Fibroblast of skin of left quadriceps (primary cell): ENCODE results near the gene XDH.

Experiments used
- DNase-seq, 2 experiments: peaks; one replicate each; pipeline ENCODE4 v3.0.0-alpha.2; 2013; ENCODE audit warnings: low read depth in 2 of 2

The XDH gene

DNA sequence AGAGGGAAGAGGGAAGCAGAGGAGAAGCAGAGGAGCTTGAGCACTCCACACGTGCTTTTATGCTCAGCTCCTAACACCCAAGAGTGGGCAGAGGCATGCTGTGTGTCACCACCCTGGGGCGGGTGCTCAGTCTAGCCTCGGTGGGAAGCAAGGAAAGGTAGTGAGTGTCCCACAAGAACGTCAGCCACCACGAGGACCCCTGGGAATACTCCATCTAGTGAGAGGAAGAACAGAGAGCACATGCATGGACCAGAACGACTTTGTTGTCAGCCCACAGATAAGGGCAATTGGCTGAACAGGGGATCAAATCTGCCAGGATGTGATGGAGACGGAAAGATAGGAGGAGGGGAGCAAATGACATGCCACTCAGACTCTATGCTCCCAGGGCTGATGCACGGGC is 83.4 kb downstream of the XDH start:
- no peak for DNase-seq

DNA sequence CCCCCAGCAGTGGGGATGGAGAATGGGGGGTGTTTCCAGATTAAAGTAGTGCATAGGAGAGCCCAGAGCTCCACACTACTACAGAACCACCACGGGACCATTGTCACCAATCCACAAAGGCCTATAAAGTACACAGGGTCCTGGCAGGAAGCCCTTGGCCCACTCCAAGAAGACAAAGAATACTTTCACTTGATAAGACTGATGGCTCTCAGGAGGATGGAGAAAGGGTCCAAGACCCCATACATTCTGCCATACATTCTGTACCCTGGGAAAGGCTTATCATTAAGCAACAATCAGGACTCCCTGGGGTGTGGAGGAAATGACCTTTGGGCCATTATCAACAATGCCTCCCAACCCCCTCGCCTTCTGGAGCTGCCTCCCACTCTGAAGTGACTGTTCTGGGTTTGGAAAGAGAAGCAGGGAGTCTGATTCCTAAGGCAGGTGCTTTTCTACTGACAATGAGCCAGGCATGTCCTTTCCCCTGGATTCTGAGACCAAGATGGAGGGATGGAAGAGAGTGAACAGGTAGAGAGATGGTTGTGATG is 85.4 kb downstream of the XDH start:
- DNase-seq, result no peak

DNA sequence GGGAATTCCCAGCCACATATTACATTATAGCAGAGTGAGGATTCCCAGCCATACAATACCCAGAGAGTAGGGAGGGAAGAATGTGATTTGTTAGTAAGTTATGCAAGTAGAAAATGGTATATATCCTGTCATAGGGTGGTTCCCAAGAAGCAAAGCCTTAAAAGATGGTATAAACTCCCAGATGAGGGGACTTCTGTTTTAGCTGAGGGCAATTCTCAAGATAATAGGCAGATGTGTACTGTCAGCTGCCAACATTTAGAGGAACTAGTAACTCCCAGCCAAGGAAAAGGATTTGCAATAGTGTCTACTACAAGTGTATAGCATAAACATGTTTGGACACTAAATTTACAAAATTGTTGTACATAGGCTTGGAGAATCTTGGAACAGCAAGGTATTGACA is 86.5 kb downstream of the XDH start:
- DNase-seq, result no peak

DNA sequence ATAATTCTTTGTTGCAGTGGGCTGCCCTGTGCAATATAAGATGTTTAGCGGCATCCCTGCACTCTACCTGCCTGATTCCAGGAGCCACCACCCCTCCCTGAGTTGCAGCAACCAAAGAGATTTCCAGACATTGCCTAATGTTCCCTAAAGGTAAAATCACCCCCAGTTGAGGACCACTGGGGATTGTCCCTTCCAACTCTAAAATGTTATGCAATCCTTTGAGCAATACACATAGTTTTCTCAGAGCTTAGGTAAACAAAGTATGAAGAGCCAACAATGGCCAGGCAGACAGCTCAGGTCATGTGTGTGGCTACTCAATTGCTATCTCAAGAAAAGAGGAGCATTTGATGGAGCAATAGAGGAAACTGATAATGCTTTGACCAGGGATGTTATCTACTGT is 87.0 kb downstream of the XDH start:
- DNase-seq, result no peak

DNA sequence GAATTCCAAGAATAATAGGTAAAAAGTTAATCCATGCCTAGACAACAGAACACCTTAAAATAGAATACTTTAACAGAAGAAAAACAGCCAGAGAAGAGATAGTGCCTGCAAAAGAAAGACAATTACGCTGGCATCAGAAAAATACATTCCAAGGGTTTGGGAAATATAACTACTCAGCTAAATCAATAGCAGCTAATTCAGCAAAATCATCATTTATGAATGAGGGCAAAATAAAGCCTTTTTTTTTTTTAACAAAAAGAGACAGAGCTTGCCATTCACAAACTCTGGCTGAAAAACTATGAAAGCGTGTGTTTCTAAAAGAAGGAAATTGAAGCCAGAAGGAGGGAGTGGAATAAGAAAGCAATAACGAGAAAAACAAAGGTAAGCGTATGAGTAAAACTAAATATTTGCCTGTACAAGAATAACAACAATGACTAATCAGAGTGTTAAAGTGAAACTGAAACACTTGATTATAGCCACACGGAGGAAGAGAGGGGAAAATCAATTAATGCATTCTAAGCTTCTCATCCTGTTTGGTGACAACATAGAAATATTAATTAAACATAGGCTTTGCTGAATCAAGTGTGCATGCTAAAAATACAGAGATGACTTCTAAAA is 90.4 kb downstream of the XDH start:
- no peak for DNase-seq

DNA sequence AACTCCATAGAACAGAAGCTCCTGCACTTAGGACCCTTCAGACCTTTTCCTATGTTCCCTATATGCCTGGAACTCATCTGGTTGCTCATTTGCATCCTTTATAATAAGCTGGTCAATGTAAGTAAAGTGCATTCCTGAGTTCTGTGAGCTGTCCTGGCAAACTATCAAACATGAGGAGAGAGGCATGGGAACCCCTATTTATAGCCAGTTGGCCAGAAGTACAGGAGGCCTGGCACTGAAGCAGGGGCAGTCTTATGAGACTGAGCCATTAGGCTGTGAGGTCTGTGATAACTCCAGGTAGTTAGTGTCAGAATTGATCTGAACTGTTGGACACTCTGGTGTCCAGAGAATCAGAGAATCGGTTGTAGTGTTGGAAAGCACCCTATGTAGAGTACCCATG is 92.2 kb downstream of the XDH start:
- DNase-seq, result peak; percentile 40 to 47

DNA sequence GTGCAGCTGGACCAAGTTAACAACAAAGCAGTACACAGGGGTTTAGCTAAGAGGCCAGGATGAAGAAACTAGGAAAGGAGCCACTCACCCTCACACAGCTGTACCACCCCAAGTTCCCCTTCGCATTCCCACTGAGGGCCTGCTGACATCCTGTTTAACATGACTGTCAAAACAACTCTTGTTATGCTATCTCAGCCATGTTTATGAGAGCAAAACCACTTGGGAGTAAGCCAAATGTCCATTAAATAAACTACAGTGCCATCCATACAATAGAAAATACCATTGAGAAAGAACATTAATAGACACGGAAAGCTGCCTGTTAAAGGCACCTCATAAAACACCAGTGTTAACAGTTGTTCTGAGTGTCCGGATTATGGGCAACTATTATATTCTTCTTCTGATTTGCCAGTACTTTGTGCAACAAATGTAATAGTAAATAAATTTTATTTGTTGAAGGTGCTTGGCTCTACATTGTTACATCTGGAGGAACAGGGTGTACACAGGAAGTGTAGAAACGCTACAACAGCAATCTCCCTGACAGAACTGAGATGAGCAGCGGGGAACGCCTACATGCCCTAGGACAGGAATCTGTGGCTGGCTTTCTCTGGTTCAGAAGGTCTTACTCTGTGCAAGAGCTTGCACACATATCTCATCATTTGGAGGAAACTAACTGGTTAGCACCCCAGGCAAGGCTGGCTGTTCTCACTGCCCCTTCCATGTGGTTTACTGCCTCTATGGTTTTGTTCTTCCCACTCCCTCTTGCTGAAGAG is 95.0 kb downstream of the XDH start:
- no peak for DNase-seq

DNA sequence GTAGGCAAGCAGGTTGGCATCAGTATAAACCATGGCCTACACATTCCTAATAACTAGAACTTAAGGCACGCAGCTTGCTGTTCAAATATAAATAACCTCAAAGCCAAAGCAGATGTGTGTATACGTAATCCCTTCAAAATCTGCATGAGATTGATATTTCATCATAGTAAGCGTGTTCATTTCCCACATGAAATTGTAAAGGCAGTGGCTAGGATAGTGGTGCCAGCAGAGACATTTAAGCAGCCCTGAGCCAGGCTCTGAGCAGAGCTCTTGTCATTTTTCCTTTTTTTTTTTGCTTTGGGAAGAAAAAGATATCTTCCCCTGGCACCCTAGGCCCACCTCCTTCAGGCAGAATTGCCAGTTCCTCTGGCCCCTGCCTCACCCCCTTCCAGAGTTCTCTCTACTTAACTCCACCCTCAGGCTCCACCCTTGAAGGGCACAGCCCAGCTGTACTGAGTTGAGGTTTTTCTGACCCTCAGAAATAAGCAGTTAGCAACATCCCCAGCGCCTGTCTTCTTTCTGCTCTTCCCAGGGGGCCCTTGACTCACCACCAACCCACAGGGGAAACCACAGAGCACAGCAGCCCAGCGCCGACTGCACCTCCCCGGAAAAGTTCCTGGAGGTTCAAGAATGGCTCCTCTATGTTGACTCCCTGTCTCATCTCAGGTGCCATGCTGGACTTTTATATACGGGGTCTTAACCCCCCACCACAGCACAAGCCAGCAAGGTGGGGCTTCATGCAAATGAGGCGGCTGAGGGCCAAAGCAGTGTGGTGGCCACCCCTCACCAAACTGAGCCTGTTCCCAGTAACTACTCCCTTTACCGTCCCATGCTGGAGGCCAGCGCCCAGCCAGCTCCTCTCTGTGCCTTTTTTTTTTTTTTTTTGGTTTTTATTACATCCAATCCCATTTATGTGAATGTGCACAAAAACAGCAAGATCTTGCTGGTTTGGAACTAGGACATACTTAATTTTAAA is 95.9 kb downstream of the XDH start:
- DNase-seq, result peak; percentile 67 to 69

DNA sequence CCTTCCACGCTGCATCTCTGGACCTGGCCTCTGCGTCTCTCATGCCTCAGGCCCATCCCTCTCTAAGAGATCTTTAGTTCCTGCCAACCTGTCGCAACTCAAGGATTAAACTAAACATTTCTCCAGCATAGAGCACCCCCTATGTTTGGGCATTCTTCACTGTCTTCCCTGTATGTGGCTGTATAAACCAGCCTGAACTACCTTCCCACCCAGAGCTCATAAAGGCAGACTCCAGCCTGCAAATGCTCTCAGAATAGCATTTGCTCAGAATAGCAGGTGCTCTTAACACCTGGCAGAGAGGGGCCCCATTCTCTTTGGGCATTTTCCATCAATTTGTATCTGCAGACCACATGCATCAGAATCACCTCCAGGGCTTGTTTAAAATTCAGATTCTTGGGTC is 97.1 kb downstream of the XDH start:
- no peak for DNase-seq

DNA sequence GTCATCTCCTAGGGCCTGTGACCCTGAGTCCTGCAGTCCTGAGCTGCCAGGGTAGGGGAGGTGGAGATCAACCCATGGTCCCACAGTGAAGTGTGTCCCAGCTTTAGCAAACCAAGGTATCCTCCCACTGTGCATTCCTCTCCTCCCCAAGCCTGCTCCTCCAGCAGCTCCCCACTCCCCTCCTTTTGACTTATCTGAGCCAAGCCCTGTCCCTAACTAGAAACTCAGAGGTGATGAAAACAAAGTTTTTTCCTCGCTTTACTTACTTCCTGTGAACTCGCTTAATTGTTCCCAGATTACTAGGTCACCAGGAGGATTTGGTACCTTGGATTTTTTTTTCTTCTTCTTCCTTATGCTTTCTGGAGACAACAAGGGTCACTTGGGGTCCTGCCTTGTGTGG is 99.8 kb downstream of the XDH start:
- DNase-seq, result peak in 1 of 2 experiments; percentile 39

DNA sequence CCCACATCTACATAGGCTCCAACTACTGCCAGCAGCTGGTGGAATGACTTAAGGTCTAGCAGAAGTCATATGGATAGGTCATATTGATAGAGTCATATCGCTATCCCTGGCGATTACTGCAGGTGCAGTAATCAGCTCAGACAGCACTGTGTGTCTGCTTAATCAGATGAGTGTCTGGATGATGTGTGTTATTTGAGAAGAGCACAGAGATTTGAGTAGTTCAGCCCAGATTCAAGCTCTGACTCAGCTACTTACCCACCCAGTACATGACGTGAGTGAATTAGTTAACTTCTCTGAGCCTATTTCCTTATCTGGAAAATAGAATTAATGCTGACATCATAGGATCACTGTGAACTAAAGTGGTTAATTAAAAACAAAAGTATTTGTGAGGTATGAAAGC is 101.6 kb downstream of the XDH start:
- DNase-seq, result peak in 1 of 2 experiments; percentile 36

DNA sequence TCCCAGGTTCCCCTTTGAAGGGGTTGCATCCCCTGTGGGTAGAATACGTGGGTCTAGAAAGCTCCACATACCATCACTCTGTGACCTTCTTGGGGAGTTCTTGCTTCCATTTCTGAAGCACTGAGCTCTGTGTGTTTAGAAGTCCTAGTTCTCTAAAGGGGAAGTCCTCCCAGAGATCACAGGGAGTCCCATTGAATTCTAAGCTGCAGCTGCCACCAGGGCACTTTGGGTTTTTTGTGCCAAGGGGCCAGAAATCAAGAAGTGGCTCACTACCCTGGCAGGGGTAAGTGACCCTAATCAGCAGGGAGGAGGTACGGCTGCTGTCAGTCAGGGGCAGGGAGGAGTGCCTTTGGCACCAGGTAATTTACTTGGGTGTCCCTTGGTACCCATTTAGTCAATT is 109.7 kb downstream of the XDH start:
- DNase-seq, result no peak

DNA sequence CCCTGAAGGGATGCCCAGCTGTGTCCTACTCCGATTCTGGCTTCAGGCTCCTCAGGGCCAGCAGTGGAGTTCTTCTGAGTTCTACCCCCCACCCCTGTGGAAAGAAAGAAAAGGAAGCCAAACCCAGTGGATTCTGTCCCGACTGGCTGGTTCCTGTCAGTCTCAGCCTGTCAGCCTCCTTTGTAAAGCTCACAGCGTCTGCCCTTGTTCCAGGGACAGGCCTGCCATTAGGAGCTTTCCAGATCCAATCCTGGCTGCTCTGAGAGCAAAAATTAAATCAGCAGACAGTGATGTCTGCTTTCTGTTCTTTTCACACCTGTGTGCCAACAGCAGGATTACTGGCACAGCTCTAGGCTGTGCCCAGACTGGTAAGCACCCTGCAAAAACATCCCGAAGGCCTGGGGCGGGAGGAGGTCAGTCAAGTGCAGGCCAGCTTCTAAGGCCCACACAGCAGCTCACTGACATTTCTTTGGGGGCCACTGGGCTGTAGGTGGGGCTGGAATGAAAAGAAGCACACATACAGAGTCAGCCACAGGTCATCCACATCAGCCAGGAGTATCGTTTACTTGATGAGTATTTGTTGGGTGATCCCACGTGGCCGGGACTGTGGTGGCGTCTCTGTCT is 111.5 kb downstream of the XDH start:
- DNase-seq, result no peak

DNA sequence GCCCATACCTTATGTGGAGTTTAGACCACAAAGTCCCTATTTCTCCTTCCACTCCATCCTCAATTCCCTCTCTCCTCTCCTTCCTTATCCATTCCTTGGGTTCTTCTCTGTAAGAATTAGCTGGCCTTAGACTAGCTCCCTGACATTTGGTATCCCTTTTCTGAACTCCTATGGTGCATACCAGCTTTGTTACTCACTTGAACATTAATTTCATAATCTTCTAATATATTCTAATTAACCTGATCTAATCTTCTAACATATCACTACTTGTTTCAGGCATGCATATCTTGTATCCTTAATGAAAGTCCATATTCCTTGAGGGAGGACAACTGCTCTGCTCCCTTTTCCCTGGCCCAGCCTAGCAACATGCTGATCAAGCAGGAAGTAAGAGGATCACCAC is 114.2 kb downstream of the XDH start:
- DNase-seq, result no peak

DNA sequence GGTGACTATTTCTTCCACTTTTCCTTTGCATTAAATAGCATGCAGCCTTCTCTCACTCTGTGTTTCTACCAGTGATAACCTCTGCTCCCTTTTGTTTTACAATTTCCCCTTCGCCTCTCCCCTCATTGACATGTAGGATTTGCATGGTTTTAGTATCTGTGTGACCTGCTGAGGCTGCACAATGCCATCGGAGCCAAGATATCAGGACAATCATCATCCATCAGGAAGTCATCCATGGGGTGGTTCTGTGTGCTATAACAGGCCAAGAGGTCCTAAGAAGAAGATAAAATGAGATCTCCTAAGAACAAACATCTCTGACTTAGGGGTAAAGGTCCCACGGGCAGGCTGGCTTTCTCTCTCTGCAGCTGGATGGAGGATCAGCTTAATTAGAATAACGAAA is 115.0 kb downstream of the XDH start:
- no peak for DNase-seq

DNA sequence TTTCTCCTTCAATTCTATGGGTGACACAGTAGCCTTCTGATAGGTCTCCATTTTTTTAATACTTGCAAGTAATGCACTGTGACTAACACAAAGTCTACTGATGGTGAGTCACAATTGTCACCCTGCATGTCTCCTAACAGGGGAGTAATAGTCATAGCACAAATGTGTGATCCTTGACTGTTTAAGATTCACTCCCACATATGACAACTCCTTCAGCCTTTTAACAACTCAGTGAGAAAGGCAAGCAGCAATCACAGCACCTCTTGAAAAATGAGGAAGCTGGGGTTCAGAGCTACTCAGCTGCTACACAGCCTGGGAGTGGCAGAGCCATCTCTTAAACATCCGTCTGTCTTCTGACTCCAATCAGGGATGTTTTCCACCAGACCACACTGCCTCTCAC is 116.8 kb downstream of the XDH start:
- no peak for DNase-seq

DNA sequence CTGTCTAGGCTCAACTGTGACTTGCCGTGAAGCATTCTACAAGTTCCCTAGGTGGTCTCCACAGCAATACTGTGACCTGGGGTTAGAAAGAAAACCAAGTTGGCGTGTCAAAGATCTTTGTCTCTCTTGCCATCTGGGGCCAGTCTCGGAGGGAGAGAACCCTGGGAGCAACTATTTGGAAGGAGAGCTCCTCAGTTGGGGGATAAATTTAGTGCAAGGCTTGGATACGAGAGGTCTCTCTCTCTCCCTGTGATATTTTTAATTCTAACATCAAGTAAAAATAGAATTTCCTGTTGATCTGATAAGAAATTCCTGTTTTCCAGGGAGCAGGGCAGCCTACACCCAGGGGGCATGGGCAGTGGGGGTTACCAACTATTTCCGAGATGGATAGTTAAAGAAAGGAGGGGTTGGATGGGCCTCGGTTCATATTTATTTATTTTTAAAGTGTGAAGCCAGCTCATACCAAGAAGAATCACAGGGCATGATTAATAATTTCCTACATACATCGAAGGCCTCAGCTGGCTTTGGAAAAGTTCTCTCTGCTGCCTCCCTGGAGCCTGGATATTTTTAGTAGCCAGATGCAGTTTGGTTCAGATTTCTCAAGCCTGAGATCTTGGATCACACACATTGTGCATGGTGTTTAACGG is 117.8 kb downstream of the XDH start:
- DNase-seq, result no peak

DNA sequence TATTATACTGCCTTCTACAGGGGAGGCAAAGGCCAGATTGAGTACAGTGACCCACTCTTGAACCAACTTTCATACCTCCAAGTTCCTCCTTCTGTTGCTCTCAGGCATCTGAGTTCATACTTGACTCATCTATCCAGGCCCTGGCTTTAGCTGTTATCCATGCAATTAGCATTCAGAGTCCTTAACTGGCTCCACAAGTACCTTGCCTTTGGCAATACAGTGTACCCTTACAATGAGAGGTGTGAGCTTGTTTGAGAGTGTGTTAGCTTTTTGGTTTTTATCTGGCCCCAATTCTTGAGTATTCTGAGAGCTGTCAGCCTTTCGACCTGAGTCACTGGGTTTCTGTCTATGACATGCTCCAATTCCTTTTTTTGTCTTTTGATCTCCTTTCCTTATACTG is 120.3 kb downstream of the XDH start:
- DNase-seq, result no peak

DNA sequence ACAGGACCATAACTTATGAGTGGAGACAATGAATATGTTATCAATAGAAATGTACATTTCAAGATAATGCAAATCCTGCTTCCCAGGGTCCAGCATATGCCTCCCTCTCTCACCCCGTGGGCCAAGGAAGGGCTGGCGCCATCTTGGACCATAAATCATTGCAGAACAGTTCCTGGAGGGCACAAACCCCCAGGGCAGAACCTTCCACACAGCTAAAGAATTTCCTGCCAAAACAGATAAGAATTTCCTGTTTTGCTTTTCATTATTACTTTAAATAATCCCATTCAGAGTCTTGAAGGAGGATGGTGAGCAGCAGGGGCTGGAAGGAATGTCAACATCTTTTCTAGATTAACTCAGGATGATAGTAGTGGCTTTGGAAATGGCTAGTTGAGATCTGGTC is 126.9 kb downstream of the XDH start:
- DNase-seq, result peak; percentile 54 to 62

DNA sequence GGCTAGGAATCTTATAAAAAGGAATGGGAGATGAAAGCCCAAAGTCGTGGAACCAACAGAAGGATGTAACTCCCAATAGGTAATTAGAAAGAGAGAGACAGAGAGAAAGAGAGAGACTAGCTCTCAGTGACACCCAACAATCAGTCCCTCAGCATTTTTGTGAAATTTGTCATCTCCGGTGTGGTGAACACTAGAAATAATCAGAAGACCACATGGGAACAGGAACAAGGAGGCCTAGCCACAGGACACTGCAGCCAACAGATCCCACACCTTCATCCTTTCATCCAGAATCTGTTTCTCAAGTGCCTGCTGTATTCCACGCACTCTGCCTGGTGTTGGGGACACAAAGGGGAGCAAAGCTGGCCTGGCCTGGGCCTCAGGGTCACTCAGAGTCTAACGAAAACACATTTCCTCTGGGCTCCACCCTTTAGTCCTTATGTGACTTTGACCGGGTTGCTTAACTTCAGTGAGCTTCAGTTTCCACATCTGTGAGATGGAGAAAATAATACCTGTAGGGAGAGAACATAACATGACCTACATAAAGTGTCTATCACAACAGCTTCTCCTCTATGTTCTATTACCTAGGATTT is 127.5 kb downstream of the XDH start:
- no peak for DNase-seq

DNA sequence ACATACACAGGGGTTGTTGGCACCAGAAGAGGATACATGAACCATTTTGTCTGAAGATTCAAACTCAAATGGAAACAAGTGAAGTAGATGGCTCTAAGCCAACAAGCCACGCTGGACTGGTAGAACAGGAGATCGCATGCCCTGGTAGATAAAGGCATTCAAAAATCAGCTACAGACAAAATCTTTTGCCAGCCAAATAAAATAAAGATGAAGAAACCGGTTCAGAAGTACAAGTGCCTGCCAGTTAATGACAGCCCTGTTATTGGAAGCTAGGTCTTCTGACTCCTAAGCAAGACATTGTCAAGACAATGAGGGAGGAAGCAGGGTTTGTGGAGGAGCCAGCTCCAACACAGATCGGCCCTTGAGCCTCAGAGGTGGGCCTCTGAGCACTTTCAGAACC is 128.3 kb downstream of the XDH start:
- DNase-seq, result no peak
